NK-92 treated with Interleukin-12 subunit alpha and Interleukin-12 subunit beta, amount 100 ng/mL, for 24 hours (cell line): Measurements from ENCODE around the gene SOX2.

Experiments
- DNase-seq: peaks from one replicate; lab custom pipeline; 2025; lab: John Stamatoyannopoulos, UW

Gene SOX2

DNA sequence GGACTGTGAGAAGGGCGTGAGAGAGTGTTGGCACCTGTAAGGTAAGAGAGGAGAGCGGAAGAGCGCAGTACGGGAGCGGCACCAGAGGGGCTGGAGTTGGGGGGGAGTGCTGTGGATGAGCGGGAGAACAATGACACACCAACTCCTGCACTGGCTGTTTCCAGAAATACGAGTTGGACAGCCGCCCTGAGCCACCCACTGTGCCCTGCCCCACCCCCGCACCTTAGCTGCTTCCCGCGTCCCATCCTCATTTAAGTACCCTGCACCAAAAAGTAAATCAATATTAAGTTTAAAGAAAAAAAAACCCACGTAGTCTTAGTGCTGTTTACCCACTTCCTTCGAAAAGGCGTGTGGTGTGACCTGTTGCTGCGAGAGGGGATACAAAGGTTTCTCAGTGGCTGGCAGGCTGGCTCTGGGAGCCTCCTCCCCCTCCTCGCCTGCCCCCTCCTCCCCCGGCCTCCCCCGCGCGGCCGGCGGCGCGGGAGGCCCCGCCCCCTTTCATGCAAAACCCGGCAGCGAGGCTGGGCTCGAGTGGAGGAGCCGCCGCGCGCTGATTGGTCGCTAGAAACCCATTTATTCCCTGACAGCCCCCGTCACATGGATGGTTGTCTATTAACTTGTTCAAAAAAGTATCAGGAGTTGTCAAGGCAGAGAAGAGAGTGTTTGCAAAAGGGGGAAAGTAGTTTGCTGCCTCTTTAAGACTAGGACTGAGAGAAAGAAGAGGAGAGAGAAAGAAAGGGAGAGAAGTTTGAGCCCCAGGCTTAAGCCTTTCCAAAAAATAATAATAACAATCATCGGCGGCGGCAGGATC lies at the start of gene SOX2:
Gene SOX2, plus strand, starts transcription at position 601 of the 811 bp plus-strand sequence. CDS start 436 bp downstream, outside the sequence.
- DNase-seq: no peak

DNA sequence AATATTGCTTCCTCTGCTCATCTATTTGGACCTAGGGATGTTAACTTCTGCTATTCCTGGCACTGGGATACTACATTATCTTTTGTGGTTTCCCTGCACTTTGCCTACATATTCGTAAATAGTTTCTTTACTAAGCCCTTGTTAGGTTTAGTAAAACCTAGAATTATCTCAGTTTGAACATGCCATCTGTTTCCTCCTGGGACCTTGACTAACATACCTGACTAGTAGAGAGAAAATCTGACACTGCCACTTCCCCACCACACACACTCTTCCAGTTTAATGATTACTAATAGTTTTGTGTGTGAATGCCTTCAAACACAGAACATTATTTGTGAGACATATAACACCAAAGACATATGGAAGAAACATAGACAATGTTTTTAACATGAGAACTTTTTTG lies 28.2 kb upstream of the SOX2 start:
- DNase-seq: no peak

DNA sequence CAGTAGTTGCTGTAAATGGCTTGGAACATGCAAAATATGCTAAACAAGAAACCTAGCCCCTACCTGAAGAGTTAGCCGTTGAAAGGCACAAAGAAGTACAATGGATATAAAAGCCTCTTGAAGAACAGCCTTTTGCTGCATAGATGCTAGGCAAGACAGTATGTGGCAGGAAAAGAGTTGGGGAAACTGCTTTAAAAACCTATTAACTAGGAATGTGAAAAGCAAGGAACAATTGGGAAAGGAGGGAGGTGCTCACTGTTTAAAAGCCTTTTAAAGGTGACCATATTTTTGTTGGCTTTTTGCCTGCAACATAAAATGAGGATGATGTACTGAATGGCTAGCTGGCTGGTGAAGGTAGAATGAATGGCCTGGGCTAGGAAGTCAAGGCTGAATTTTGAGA lies 24.5 kb upstream of the SOX2 start:
- no peak for DNase-seq

DNA sequence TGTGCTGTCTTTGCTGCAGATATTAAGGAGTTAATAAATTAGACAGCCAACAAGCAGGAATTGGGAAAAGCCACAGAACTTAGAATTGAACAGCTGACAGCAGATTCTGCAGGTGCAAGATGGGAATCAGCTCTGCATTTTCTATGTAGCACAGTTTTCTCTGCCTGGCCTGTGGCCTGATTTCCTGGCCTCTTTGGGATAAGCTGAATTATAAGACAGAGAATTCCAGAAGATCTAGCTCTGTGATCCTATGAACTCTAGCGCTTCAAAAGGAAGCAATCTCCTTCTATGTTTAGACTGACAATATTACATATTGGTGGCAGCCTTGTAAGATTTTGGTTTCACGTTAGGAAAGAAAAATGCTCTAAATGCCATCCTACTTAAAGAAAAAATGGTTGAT lies 24.0 kb upstream of the SOX2 start:
- no peak for DNase-seq

DNA sequence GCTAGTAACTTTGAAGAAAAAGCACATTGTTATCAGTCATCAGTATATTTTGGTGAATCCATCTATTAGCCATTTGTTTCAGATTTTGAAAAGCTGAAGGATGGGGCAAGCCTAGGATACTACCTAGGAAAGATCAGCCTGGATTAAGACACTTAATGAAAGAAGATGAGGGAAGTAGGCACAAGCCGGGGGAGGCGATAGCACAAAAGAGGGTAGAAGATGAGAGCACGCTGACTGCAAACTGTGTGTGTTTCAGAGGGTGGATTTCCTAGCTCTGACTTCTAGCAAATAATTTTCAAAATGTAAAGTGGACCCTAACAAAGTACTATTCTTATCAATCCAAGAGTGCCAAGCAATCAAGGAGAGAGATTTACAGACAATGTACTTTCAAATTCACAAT lies 22.2 kb upstream of the SOX2 start:
- no peak for DNase-seq

DNA sequence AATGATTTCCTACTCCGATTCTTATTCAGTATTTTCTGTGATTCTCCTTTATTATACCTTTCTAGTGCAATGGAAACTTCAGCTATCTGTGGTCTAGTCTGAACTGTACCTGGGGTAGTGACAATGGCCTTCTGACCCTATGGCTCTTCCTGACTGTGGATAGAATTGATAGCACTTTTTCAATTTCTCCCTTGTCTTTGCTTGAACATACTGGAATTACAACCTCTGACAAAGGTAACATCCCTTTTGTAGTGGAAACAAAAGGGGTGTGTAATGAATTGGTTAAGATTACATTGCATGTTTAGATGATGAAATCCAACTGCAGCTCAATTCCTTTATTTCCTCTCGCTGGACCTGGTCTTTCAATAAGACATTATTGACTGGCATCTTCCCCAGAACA lies 21.0 kb upstream of the SOX2 start:
- no peak for DNase-seq

DNA sequence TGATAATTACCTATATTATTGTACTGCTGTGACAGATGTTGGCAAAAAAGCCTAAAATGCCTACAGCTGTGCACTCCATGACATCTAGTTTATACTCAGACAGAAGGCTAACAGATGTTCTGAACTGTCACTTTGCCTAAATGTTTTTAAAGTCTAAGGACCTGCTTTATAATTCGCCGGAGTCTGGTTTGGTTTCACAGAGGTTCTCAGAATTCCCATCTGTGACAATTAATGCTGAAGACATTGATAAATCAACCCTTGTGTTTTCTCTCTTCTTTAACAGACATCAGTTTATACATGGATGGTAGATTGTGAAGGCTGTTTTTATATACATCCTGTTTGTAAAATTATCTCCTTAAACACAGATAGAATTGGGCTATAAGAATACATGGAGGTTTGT lies 19.8 kb upstream of the SOX2 start:
- DNase-seq: no peak

DNA sequence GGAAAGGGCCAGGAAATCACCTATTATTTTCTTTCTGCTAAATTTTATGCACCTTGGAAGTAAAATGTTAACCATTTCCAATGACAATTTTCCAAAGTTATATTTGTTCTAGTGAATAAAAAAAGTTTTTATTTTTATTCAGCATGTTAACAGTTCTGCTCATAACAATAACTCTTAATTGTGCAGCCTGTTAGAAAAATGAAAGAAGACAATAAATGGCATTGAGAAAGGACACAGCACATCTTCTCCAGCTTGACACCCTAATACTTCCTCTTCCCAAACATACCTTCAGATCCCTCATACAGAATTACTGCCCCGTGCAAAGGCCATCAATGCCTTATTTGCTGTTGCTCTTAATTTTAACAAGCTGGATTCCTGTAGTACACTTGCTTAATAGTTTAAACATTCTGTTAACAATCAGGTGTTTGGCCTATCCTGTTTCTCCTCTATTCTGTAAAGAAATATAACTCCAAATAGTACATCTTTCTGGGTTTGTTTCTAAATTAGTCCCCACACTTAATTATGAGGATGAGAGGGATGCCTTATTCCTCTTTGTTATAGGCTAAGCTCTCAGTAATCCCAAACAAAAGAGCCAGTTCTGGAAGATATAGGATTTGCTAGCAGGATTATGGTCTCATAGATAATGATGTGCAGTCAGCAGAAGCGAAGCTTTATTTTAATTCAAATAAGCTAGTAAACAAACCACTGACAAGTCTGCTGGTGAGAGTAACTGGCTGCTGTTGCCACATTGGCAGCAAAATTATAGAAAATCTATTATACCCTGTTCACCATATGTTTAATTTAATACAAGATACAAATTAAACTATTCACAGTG lies 19.2 kb upstream of the SOX2 start:
- DNase-seq: no peak

DNA sequence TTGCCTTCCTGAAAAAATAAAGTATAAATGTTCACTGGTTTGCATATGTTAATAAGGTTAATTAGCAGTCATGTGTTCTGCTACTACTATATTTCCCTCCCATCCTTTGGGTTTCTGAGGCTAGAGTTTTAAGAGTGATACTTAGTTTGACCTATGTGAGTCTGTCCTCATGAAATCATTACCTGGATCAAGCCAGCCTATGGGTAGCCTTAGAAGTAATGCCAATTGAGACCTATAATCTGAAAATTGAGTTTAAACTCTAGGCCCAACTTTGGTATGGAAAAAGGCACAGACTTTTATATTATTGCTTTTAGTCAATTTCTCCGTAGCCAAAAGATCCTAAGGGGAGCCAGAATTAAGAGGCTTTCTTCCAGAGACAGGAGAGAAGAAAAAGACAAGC lies 18.4 kb upstream of the SOX2 start:
- no peak for DNase-seq

DNA sequence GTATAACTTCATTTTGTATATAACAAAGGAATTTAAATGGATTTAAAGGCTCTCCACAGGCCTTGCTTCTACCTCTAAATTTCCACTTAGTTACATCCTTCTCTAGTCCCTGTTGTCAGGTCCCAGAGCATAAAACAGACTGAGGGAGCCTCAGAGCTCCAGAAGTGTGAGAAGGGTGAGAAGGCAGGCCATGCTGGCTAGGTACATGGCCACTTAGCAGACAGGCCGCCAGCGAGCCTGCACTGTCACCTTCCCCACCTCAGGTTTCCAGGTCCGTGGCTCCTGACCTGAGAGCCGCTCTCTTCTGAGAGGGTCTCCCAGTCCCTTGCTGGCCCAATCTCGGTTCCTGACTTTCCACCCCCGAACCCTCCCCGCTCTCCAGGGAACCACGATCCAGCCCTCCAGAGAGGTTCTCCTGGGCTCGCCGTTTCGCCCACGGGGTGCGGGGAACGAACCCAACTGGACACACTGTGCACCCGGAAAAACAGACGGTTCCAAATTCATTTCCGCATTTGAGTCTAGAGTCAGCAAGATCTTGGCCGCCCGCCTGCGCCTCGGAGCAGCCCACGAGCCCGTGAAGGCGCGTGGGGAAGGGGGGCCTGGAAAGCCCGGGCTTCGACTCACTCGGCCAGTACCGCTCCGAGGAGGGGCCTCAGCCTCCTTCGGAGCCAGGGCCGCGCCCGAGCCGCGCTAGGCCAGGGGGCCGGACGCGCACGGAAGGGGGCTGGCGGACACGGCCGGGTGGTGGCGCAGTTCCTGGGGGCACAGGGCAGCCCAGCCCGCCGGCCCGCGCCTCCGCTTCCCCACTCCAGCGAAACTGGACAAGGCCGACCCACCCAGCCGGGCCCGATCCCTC lies 16.7 kb upstream of the SOX2 start:
- DNase-seq: no peak

DNA sequence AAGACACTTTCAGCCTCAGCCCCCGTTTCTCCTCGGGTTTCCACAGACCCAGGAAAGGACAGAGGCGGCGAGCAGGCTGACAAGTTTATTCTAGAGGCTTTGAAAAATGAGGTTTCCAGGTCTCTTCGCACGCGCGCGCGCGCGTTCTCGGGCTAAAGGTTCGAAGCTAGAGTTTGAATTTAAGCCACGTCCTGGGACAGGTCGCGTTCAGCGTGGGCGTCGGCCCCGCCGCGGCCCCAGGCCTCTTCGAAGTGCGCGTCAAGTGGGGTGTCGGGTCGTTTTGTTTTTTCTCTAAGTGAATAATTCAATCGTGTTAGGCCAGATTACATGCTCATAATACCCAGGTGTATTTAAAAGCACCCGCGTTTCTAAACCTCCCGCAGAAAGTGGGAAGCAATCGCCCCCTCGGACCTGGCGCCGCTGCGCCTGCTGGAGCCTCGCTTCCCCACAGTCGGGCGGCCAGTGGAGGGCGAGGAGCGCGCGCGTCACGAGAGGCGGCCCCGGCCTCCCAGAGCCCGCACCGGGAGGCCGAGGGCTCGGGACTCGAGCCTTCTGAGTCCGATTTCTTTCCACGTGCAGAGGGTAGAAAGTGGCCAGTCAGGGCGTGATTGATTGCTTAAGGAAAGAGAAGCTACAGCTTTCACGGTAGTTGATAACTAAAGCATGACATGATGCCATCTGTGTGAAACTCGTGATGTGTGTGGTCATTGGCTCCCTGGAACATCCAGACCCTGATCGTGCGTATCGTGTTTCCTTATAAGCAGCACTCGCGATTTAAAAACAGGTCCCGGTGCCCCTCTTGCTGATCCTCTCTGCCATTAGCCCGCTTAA lies 15.8 kb upstream of the SOX2 start:
- DNase-seq: no peak

DNA sequence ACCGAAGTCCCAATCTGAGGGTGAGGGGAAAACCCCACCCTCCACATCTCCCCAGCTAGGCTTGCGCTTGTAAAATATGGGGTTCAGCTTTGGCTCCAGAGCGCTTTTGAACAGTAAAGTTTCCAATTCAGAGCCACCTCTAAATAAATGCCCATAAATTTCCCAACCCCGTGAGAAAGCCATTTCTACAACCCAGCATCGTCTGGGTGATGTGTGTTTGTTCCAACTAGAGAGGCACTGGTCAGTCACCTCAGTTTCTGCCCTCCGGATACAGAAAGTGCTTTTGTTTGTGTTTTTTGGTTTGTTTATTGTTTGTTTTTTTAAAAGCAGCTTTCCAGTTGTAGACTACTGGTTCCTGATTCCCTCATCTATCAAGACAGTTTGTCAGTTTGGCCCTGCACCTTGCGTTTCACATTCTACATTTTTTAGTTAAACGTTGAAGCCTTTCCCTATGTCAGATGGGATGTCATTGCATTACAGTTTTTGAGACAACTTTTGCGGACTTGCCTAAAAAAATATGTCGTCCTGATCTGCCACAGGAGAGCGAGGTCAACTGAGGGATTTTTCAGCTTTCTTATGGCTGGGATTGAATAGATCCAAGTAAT lies 15.0 kb upstream of the SOX2 start:
- no peak for DNase-seq

DNA sequence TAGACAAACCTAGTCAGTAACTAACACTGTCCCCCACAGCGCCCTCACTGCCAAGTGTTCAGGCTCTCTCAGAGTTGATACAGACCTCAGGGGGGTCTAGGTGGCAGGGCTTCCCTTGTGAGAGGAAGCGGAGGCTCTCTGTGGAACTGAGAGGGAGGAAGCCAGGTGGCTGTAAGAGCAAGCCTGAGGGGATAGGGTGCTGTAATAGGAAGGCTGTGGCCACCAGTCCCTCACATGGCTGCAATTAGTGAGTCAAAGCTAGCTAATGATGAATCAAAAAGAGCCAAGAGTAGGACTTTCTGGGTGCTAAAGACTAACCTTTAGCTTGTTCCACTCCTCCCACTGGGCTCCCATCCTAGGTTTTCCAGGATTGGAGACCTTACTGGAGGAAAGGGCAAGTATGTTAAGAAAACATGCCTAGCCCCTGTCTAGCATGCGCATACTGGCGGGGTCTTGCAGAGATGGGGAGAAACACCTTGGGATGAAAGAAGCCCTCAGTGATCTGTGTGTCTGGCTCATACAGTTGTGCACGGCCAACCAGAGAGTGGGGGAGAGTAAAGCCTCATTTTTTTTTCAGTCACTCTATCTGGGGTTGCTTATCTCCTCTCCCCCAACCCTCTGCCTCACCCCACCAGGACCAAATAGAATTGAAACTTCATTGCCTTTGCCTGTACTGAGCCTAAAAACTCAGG lies 13.3 kb upstream of the SOX2 start:
- DNase-seq: no peak

DNA sequence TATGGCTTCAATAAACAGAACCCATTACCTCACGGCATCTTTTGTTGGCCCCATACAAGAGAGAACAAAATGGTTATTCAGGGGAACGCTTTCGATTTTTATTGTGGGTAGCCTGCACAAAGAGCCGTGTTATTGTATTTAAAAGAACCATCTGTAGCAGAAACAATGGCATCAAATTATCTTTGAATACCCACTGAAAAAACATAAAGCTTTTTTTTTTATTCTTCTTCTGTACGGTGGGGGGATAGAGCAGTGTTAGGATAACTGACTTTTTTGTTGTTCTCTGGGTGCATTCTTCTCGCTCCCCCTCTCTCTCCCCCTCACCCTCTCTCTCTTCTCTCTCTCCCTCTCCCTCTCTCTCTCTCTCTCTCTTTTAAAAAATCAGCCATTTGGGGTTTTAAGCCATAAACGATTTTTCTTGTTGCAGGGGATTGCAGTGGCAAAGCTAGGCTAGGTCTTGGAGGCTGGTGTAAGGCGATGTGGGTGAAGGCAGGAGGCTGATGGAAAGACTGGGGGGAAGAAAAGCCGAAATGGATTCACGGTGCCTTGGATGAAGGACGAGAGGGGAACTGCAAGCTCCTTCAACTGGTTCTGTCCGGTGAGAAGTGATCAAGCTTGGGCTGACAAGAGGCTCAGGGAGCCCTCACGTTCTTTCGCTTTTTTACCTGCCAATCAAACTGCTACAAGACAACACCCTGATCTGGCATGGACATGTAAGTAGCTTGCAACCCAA lies 12.4 kb upstream of the SOX2 start:
- no peak for DNase-seq

DNA sequence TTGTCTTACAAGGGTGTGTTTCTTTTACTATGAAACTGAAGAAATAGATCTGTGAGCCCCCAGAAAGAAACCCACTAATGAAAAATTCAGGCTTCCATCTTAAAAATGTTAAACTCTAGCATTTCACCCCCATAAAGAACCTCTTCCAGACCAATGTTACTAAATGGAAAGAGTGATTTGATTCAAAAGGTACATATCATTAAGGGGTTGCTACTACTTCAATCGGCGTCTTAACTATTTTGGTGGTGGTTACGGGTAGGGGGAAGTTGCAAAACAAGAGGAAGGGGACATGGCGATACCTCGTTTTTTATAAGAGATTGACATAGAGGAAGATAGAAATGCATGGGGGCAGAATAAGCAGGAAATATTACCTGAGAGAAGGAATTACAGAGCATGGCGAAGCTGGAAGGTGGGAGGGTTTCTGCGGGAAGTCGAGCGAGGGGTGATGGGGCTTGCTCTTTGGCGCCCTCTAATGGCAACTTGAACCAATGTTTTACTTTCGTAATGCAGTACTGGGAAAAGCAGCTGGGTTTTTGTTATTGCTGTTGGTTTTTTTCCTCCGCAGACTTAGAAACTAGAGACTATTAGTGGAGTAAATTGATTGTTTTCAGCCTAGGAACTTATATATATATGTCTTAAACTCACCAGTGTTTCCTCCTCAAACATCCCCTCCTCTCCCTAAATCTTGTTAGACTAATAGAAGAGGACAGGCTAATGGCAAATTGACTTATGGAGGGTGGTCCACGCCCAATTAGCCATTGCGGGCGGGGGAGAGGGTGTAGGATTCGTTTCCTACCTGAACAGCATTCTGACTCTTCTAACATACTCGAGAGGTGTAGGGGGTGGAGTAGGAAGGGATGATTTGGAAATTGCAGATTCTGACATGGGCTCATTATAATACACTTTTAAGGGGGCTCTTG lies 11.3 kb upstream of the SOX2 start:
- peak; percentile 36 for DNase-seq

DNA sequence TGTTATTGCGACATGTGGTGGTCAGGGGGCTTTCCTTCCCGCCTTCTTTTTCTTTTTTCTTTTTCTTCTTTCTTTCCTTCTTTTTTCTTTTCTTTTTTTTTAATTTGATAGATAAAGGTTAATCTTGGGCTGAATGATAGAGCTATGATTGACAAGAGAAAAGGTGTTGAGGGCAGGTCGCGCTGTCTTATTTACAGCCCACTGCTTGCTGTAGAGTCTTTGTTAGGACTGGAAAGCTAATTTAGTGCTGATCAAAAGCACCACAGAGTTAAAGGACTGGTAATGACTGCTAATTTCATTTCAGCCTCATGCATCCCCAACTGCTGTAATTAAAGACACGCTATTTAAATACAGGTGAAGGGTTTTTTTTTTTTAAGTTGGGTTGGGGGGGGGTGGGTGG lies 10.6 kb upstream of the SOX2 start:
- no peak for DNase-seq

DNA sequence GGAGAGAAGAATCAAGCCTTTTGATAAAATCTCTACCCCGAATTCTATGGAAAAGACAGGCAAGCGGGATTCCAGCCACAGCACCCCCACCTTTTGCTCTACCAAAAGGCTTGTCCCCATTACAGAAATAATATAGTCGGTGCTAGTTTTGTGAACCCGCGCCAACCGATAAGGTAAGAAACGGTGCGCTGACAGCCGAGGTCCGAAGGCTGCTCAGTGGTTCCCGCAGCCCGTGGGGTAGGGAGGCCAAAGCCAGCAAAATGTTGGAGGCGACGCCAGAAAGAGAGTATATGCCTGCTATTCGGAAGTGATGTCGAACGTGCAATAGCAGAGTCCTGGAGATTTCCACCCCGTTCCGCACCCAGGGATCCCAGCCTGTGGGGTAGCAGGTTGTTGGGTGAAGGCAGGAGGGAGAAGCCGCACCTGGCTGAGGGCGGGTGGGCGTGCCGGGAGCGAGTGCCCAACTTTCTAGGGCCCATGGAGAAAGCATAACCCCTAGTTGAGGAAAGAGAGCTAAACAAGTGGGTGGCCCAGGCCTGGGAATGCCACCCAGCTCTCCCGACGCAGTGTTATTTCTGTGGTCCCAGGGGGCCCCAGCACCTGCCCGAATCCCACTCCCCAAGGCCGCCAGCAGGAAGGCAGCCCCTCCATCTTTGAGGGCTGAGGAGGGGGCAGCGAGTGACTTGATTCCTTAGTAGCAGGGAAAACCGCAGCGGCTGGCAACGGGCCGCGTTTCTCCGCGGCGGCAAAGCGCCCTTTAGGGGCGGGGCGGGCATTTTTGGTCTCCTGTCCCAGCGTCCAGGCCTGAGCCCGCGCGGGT lies 7.9 kb upstream of the SOX2 start:
- DNase-seq: no peak
